HG03460 (cell line): ENCODE data around the gene CDC123.
"Not testable (repeated sequence)": the region's sequence is repeated elsewhere in the genome, so short reads cannot be mapped to it uniquely, and the experiment has no call there.

Experiments used
- ATAC-seq: cut with Tn5 transposase; IDR thresholded peaks from one replicate; pipeline ENCODE4 v1.9.1; 2021; ENCODE audit not compliant: unreplicated experiment

The CDC123 gene

DNA sequence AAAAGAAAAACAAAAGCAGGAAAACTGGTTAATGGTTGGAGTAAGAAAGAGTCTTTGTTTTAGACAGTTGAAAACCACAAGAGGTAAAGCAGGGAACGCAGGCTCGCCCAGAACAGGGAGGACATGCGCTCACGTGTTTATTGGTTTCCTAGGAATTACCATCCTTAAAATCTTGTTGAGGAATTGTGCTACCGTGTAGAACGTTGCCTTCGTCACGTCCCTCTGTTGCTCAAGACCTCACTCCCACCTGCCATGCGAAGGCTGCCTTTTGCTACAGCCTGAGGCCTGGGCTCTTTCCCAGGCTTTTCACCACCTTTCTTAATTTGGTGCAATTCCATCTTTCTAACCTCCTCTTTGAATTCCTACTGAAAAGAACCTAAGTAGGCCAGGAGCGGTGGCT, 91.8 kb downstream of the CDC123 start:
- no peak for ATAC-seq

DNA sequence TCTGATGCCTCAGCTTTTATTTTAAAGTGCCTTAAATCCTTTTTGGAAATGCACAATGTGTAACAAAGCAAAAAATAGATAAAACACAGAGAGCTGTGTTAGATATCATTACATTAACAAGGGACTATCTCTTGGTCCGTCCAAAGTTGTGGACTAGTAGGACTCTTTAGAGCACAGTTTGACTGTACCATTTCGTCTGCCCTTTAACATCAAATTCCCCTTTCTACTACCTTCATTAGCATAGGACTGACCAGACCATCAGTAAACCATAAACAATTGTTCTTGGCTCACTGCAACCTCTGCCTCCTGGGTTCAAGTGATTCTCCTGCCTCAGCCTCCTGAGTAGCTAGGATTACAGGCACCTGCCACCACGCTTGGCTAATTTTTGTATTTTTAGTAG, 101.8 kb downstream of the CDC123 start:
- not testable (repeated sequence) for ATAC-seq

DNA sequence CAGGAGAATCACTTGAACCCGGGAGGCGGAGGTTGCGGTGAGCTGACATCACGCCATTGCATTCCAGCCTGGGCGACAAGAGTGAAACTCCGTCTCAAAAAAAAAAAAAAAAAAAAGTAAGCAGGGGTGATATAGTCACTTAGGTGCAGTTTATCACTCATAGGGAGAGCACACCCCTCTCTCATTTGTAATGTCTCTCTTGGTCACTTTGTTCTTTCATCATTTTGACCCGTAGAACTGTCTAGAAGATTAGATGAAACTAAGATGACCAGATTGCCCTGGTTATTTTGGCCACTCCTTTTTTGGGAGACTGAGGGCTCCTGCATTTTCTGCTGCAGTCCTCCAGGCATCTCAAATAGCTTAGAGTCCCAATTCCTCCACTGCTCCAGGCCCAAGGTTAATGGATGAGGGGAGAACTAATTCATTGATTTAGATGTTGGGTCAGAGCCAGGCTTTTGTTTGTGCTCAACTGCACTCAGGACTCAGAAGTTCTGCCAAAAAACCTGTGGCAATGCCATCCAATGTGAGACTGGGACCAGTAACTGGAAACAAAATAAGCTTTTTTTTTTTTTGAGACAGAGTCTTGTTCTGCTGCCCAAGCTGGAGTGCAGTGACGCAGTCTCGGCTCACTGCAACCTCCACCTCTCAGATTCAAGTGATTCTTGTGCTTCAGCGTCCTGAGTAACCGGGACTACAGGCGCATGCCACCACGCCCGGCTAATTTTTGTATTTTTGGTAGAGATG, 103.4 kb downstream of the CDC123 start:
- no peak for ATAC-seq
